Stimulated activated CD4-positive, alpha-beta T cell treated with anti-CD3 and anti-CD28 coated beads, Interleukin-2, amount 100 ng/mL, for 4 hours (primary cell): ENCODE results near the gene CLEC2D.
"Not testable (repeated sequence)": the region's sequence is repeated elsewhere in the genome, so short reads cannot be mapped to it uniquely, and the experiment has no call there.

Source experiments
- DNase-seq: peaks from one replicate; pipeline ENCODE4 v3.0.0-alpha.2; 2020; ENCODE audit warnings: low read depth

The CLEC2D gene

GRCh38 chr12:9700606-9700956 lies 31.1 kb downstream of the CLEC2D start:
- no peak for DNase-seq

- no peak for DNase-seq
Observed at GRCh38 chr12:9701380-9702154, 32.1 kb downstream of the CLEC2D start.

- no peak for DNase-seq
Observed at GRCh38 chr12:9702255-9702654, 32.7 kb downstream of the CLEC2D start.

- not testable (repeated sequence) for DNase-seq
Observed at GRCh38 chr12:9704561-9704960, 35.0 kb downstream of the CLEC2D start.

GRCh38 chr12:9706086-9706685 lies 36.7 kb downstream of the CLEC2D start:
- DNase-seq = no peak

GRCh38 chr12:9707356-9707755 lies 37.8 kb downstream of the CLEC2D start:
- no peak for DNase-seq

- DNase-seq = peak; percentile 56
Observed at GRCh38 chr12:9707864-9708808, 38.6 kb downstream of the CLEC2D start.

GRCh38 chr12:9708853-9709252 lies 39.3 kb downstream of the CLEC2D start:
- DNase-seq = no peak

- no peak for DNase-seq
Observed at GRCh38 chr12:9710584-9711375, 41.3 kb downstream of the CLEC2D start.

GRCh38 chr12:9711664-9712063 lies 42.2 kb downstream of the CLEC2D start:
- DNase-seq = no peak

- DNase-seq = not testable (repeated sequence)
Observed at GRCh38 chr12:9713032-9713558, 43.6 kb downstream of the CLEC2D start.

GRCh38 chr12:9717070-9717925 lies 47.8 kb downstream of the CLEC2D start:
- DNase-seq = no peak

- no peak for DNase-seq
Observed at GRCh38 chr12:9718968-9719367, 49.5 kb downstream of the CLEC2D start.

GRCh38 chr12:9719790-9720189 lies 50.3 kb downstream of the CLEC2D start:
- no peak for DNase-seq

- DNase-seq = no peak
Observed at GRCh38 chr12:9721394-9722092, 52.0 kb downstream of the CLEC2D start.

- no peak for DNase-seq
Observed at GRCh38 chr12:9724023-9724422, 54.5 kb downstream of the CLEC2D start.

- no peak for DNase-seq
Observed at GRCh38 chr12:9725213-9725870, 55.8 kb downstream of the CLEC2D start.

GRCh38 chr12:9727813-9728212 lies 58.3 kb downstream of the CLEC2D start:
- DNase-seq = no peak

- no peak for DNase-seq
Observed at GRCh38 chr12:9729082-9729481, 59.6 kb downstream of the CLEC2D start.
